ENCODE data around the gene FARS2.

GRCh38 chr6:5497896-5498578 lies 236.7 kb downstream of the FARS2 start:
- TF ChIP-seq, protein P1, sequence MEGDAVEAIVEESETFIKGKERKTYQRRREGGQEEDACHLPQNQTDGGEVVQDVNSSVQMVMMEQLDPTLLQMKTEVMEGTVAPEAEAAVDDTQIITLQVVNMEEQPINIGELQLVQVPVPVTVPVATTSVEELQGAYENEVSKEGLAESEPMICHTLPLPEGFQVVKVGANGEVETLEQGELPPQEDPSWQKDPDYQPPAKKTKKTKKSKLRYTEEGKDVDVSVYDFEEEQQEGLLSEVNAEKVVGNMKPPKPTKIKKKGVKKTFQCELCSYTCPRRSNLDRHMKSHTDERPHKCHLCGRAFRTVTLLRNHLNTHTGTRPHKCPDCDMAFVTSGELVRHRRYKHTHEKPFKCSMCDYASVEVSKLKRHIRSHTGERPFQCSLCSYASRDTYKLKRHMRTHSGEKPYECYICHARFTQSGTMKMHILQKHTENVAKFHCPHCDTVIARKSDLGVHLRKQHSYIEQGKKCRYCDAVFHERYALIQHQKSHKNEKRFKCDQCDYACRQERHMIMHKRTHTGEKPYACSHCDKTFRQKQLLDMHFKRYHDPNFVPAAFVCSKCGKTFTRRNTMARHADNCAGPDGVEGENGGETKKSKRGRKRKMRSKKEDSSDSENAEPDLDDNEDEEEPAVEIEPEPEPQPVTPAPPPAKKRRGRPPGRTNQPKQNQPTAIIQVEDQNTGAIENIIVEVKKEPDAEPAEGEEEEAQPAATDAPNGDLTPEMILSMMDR (conservative IDR thresholded peaks at IDR 0.05 in 1 of 2, IDR thresholded peaks at IDR 0.05 in 1 of 2; ENCODE audit: low read depth in 1 of 2, low read length in 2 of 2): no peak
- TF ChIP-seq EZH2 (IDR thresholded peaks at IDR 0.05; ENCODE audit: low read length, missing control alignments): no peak

All from fibroblast of lung (primary cell).